Left lobe of liver (tissue), 2 donors: ENCODE results near the gene SLC38A10. TPM values are rescaled to one million over a fixed set of nuclear protein-coding genes. Genes with fewer than 3 reads are reported as not detected.

Experiments used
- ATAC-seq: fragments of 200-7000 bp; cut with Tn5 transposase; one replicate; pipeline ENCODE4 v1.9.1; 2020; ENCODE audit warnings: mild to moderate bottlenecking, moderate library complexity
- DNase-seq: peaks from one replicate; pipeline ENCODE4 v3.0.0-alpha.2; 2020; ENCODE audit warnings: low spot score
- total RNA-seq: library from RNA; stranded (reverse); gene quantifications from one replicate; pipeline ENCODE4 v1.2.1, GENCODE V29; 2021
- donor health status: DM: no; HTN: no; CAD: no; lungs with moderate emphysema.
- donor health status: DM: no; HTN: yes; CAD: no.

SLC38A10 gene
- total RNA-seq, result 101 TPM

DNA sequence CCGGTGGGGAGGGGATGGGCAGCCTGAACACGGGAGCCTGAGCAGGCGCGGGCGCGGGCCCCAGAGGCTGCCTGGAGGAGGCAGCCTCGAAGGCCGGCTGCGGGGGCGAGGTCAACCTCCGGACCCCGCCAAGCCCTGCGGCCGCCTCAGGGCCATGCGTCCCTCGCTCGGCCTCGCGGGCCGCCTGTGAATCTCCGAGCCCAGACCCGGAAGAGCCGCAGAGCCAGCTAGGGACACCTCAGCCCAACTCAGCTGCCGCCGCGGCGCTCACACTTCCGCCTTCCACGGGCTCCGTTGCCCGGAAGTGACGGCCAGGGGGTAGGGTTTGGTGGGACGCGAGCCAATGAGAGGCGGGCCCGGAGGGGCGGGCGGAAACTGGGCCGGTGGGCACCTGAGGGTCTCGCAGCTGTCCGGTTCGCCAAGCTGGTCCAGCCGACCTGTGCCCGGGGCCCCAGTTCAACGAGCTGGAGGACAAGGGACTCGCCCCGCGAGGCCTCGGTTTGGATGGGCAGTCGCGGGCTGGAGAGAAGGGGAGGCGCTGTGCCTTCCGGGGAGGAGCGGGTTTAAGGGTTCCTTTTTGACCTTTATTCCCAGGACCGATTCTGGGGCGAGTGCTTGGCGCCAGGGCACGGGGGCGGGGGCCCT lies at the start of gene SLC38A10:
Gene SLC38A10, minus strand, starts transcription at position 277 of the 645 bp plus-strand sequence. CDS start 386 bp downstream, outside the sequence.
- peak; percentile 80 for ATAC-seq
- DNase-seq, result peak; percentile 95

DNA sequence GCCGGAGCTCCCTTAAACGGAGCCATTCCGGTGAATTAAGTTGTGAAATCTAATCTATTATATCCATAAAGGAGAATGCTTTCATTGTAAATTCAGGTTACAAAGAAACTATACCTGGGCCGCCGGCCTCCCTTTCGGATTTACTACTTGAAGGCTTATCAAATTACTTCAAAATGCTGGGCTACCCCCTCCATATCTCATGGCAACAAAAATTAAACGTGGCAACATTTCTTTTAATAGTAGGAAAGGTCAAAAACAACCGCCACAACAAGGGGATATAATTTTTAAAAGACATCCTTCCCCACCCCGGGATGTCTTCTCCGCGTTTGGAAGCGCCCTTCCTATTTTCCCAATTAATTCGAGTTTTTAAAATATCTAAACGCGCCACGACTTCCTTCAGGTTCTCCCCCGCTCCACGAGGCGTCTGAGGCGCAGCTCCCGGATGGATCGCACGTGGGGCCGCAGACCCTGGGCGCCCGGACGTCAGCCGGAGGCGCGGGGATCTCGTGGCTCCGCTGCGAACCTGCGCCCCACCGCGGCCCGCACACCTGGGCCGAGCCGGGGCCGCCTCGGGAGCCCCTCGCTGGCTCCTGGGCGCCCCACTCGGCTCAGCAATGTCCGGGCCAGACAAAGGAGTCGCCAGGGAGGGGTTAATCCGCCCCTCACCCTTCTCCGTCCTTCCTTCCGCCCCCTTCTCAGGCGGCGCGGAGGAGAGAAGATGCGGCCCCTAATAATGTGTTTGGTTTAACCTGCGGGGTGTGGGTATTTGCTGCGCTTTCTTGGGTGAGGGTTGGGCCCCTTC lies 47.4 kb upstream of the SLC38A10 start:
- ATAC-seq (no peak), DNase-seq (no peak)

DNA sequence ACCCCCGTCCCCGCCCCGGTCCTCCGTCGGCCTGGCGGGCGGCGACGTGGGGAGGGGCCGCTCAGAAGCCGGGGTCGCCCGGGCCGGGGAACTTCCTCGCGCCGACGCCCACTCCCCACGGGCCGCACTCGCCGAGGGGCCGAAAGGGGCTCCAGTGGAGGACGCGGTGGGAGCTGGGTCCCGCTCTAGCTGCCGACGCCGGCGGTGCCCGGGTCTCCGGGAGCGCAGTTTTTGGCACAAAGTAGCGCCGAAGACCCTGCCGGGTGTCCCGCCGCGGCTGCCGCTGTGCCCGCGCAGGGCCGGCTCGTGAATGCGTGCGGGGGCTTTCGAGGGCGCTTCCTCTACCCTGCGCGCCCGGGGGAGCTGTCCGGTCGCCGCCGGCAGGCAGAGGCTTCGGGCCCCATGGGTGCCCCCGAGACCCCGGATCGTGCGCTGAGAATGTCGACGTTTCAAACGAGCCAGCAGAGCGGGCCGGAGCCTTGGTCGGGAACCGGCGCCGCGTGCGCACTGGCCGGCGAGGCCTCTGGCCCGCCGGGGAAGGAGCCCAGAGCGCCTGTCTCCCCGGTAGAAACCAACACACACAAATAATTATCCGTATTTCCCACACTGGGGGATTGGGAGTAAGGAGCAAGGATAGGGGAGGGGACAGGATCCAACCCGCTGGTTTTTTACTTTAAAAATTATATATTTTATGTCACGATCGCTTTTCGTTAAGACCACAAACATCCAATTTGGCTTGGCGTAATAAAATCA lies 46.6 kb upstream of the SLC38A10 start:
- ATAC-seq (no peak), DNase-seq (no peak)

DNA sequence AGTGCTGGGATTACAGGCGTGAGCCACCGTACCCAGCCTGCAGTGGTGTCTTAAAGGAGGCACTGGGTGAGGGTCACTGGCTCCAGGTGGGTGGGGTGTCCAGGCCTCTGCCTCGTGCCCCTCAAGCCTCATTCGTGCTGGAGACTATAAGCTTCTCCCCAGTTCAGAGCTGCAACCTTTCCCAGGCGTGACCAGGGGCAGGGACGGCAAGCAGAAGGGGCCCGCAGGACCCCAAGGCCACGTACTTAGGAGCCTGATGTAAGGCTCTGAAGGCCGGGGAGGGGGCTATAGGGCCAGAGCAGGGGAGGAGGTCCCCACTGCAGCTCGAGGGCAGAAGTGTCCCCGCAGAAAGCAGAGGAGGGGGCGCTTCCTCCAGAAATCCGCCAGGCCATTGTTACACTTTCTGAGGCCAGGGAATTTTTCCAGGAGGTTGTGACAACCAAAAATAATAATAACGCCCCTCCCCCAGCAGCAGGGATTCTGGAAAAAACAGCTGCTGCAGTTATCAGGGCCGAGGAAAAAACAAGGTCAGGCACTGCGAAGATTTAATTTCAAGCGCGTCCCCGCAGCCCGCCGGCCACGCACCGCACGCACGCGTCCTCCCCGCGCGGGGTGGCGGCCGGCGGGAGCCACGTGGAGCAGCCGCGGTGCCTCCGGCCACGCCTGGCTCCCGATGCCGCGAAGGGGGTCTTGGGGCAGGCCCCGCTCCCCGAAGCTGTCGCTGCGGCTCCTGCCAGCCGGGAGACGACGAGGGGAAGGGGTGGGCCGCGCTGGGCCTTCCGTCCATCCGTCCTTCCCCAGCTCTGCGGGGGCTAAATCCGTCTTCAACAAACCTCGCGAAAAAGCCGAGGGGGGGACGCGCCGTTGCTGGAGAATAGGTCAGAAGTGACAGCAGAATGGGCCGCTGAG lies 45.8 kb upstream of the SLC38A10 start:
- DNase-seq (no peak), ATAC-seq (no peak)

DNA sequence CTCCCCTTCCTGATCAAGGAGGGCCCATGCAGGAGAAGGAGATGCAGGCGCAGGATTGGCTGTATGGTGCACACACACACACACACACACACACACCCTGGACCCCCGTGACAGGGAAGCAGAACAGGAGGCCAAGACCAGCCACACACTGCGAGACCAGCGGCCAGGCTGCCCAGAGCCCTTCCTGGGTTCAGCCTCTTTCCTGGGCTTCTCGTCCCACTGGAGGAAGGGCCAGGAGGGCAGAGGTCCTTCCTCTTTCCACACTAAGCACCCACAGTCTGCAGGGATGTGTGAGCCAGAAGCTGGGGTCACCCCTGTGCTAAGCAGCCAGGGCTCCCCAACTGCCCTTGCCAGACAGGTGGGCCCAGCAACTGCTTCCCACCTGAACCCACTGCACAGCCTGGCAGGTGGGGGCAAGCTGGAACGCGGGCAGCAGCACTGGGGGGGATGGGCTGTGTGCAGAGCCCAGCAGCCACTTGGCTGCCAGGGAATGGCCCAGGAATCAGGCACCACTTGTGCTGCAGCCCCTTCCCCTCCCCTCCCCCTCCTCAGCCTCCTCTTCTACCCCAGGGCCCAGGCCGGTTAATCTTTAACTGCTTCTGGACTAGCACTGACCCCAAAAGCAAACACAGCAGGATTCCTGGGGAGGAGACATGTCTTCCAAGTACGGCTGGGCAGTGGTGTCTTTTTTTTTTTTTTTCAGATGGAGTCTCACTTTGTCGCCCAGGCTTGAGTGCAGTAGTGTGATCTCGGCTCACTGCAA lies 44.6 kb upstream of the SLC38A10 start:
- peak; percentile 71 for ATAC-seq
- peak; percentile 87 for DNase-seq

DNA sequence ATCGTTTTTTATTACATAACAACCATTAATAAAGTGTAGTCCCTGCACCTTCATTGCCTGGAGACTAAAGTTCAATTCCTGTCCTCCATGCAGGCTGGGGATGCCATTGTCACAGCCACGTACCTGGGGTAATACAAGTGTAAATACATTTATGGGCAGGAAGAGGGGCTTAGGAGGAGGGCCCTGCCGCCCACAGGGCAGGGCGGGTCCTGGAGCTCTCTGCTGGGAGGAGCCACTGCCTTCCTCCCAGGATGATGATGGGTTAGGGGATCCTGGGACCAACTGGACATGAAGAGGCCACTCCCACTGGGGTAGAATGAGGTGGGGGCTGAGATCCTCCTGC lies 44.1 kb upstream of the SLC38A10 start:
- DNase-seq, result no peak
- ATAC-seq, result peak; percentile 0

DNA sequence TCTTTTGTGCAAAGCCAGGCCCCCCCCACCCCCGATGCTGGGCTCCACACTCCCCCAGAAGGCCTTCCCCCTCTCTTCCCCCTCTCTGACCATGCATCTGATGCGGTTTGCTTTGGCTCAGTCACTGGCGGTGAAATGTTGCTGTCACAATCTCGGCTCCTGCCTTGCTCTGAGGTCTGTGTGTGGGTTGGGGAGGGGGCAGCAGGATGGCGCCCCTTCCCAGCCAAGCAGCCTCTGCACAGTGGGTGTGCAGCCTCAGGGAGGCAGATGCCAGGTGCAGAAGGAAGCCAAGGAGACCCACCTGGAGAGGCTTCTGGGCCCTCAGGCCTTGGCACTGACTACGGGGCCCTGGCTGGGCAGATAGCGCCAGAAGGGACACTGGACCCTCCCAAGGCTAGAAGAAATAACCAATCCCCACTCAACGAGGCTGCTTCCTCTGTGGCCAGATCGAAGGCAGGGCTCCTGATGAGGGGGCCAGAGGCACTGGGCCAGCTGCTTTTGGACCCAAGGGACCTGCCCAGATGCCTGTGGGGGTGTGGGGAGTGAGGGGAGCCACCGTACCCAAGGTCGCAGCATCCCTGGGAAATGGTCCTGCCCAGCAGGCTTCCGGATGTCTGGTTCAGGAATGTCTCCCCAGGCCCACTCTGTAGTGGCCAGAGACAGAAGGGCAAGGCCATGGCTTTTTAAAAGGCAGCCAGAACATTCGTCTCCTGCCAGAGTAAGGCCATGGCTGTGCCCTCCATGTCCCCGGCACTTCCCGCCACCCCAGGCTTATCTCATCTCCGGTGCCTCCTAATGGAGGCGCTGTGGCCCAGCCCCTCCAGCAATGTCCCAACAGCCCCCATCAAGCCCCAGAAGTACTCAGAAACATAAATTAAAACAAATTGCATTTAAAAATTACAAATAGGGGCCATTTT lies 43.4 kb upstream of the SLC38A10 start:
- ATAC-seq (peak; percentile 5), DNase-seq (no peak)

DNA sequence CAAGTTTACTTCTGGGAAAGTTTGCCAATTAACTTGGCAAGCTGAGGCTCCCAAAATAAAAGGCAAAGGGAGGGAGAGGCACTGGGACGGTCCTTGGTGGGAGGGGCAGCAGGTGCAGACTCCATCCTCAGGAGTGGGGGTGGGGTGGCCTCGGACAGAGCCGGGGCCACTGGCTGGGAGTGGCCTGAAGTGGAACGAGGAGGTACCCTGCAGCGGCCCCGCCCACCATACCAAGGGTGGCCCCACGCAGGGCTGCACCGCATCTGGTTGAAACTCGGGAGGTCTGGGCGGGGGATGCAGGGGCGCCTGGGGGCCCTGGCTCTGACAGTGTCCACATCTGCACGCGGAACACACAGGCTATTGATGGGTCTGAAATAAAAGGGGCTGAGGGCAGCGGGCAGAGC lies 42.4 kb upstream of the SLC38A10 start:
- DNase-seq, result peak; percentile 72
- ATAC-seq, result peak; percentile 45

DNA sequence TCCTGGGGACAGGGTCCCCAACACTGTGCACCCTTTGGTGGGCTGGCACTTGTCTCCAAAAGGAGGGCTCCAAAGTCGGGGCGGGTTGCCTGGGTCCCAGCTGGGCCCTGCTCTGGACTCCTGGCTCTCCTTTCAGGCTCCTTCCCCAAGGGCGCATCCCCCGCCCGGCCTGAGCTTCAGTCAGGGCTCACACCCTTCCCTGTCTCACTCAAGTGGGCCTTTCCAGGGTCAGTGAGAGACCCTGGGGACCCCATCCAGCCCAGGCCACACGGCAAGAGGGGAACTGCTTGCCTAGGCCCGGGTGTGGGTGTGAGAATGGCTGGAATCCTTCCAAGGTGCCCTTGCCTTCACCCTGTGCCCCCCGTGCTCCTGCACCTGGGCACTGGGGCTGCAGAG lies 41.8 kb upstream of the SLC38A10 start:
- no peak for DNase-seq
- no peak for ATAC-seq

DNA sequence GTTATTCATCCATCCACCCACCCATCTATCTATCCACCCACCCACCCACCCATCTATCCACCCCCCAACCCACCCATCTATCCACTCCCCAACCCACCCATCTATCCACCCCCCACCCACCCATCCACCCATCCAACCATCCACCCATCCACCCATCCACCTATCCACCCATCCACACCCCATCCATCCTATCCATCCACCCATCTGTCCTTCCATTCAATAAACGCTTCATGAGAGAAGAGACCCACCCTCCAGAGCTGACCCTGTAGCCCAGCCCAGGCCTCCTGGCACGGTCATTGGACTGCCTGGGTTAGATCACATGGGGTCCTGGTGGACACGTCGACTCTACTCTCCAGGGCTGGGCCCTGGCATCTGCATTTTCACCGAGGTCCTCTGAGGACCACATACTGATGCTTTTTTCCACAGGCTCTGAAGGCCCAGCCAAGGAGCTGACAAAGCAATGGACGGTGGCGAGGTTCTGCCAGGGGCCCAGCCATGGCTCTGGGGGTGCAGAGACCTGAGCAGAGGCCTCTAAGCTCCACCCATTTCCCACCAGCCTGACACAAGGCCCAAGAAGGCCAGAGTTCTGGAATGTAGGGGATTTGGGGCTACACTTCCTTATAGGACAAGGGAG lies 41.3 kb upstream of the SLC38A10 start:
- no peak for DNase-seq
- ATAC-seq, result no peak

DNA sequence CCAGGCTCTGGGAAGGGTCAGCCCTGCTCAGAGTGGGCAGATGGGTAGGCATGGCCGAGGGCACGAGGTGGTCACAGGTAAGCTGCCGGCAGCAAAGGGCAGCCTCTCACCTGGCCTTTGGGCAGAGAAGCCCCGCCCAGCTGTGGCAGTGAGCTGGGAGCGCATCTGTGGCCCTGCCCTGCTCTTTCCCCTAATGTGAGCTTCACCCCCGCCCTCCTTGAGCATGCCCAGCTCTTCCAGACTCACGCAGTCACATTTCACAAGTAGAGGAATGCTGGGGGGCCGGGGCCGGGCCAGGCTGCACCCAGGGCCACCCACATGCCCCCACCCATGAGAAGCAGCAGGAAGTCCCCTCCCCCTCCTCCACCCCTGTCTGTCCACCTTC lies 40.7 kb upstream of the SLC38A10 start:
- ATAC-seq (no peak), DNase-seq (no peak)

DNA sequence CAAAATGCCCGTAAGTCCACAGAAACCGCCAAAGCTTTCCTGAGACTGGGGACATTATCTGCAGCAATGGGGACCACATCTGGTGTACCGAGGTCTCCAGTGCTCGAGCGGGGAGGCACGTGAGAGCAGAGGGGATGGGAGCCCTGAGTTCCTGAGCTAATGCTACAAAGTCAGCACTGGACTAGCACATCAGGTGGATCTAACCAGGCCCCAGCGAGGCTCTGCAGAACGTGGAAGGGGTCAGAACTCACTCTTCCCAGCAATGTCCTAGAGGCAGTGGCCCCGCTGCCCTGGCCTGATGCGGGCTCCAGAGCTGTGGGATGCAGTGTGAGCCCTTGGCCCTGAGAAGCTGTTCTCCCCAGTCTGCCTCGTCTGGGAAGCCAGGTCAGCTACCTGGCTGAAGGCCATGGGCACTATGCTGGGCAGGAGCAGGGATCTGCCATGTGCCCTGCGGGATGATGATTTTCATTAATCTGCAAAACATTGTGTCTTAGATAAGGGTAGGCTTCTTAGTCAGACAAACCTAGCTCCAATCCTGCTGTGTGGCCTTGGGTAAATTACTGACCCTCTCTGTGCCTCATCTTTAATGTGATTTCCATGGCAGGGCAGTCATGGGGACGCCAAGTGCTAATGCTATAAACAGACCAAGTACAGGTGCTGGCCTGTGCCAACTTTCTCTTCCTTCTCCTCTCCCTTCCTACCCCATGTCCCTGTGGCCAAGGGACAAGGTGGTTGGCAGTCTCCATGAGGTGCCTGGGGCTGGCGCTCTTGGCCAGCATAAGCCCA lies 40.1 kb upstream of the SLC38A10 start:
- DNase-seq (no peak), ATAC-seq (no peak)

DNA sequence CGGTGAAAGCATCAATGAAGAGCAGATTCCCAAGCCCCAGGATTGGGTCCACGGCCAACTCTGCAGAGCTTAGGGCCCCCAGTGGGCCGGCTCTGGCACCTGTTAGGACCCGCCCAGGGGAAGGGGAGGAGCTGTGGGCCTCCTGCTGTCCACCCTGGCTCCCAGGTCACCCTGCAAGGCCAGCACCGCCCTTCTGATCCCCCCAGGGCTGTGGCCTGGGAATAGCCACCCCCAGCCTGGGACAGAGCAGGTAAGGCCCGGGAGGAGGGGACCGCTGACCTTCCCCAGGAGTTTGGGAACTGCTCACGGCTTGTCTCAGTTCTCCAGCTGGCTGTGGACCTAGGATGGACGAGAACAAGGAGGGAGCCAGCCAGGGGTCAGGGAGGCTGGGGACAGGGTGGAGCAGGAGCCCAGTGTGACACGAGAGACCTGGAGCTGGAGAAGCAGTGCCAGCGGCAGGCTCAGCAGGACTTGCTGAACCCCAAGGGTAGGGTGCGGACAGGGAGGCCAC lies 39.3 kb upstream of the SLC38A10 start:
- ATAC-seq, result no peak
- DNase-seq, result no peak

DNA sequence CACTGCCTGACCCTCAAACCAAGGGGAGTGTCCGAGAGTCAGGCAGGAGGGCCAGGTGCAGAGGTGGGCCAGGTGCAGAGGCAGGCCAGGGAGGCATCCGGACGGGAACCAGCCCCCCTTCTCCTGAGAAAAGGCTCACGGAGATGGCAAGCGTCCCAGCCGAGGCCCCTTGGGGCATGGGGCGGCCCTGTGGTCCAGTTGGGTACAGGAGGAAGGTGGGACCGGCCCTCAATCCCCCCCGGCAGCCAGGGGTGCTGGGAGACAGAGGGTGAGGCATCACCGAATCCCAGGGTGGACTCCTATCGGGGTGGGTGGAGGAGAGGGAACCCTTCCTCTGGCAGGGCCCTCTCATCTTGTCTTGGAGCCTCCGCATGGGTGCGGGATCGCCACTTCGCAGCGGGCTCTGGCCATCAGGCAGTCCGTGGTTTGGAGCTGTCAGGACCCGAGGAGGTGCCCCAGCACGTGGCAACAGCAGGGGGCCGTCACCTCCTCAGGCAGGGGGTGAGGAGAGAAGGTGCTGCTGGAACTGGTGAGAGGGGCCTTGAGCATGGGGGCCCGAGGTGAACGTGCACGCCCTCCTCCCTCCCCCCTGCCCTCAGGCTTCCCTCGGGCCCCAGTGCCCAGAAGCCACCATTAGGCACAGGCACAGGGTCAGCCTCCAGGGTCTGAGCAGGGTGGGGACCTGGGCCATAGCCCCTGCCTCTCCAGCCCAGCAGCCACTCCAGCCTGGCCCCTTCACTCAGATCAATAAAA lies 38.7 kb upstream of the SLC38A10 start:
- DNase-seq (no peak), ATAC-seq (no peak)

DNA sequence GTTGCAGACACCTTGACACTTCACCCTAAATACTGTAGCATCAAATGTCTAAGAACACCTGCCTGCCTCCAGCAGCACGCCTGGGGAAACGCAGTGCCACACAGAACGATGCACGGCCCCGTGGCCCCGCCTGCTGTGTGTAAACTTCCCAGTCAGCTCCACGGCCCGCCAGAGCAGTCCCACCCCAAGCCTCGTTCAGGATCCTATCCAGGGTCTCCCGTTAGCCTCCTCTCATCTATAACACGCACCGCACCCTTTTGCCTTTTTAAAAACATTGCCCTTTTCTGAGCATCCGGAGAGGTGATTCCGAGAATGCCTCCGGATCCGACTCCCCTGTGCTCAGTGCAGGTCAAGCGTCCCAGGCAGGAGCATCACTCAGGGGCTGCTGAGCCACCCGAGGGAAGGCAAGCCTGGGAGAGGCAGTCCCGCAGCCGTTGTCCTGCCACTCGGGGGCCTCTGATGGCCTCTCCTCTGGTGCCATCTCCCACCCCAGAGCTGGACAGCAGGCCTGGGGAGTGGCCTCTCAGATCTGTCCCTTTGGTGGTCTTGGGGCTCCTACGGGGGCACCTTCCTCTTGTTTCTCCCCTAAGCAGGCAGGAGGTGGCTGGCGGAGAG lies 37.9 kb upstream of the SLC38A10 start:
- ATAC-seq, result no peak
- no peak for DNase-seq

DNA sequence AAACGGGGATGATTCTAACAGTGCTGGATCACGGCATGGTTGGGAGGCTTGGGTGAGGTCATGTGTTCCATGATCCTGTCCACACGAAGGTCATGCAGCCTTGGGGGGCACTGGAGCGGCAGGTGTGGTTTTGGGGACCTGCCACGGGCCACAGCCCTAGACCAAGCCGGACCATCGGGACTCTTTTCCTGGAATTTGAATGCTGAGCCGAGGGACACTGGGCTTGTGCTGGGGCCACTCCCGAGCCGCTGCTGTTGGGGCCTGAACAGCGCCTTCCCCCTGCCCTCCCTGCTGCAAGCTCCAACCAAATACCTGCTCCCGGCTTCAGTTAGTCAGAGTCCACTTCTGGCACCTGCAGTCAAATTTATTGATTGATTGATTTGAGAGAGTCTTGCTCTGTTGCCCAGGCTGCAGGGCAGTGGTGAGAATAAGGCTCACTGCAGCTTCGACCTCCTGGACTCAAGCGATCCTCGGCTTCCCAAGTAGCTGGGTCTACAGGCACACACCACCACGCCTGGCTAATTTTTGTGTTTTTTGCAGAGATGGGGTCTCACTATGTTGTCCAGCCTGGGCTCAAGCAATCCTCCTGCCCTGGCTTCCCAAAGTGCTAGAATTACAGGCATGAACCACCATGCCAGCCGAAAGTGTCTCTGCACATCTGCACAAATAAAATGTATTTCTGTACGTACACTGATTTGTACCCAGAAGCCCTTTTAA lies 37.2 kb upstream of the SLC38A10 start:
- ATAC-seq (no peak), DNase-seq (no peak)
